Keratinocyte (primary cell): ENCODE measurements around the gene MTPN. TPM values are rescaled to one million over a fixed set of nuclear protein-coding genes. Genes with fewer than 3 reads are reported as not detected.

Experiments
- DNase-seq: peaks from one replicate; pipeline ENCODE4 v3.0.0-alpha.2; 2011; ENCODE audit warnings: low read depth, missing footprints, low spot score
- FAIRE-seq: peaks from 2 replicates; lab custom pipeline; 2011; peaks lifted over from hg19 to GRCh38; lab: Jason Lieb, UNC
- H2AFZ ChIP-seq: 2 replicates; pipeline ENCODE4 v1.6.0; 2012; ENCODE audit warnings: low read length, control low read depth, inconsistent platforms; ENCODE audit not compliant: control insufficient read depth
- H3K27ac ChIP-seq: 2 replicates; pipeline ENCODE4 v1.5.1; 2011; ENCODE audit warnings: low read length; ENCODE audit not compliant: control insufficient read depth, insufficient read depth
- H3K27me3 ChIP-seq: 3 replicates; pipeline ENCODE4 v1.6.0; 2011; ENCODE audit warnings: low read length; ENCODE audit not compliant: control insufficient read depth, insufficient read depth; ENCODE audit errors: extremely low read depth
- H3K36me3 ChIP-seq, 2 experiments: 2 replicates in 1 of 2; 3 replicates in 1 of 2; pipeline ENCODE4 v1.5.1; 2011; ENCODE audit warnings: low read length in 2 of 2, mild to moderate bottlenecking in 1 of 2; ENCODE audit not compliant: control insufficient read depth in 2 of 2, insufficient read depth in 2 of 2; ENCODE audit errors: extremely low read depth in 1 of 2
- H3K4me1 ChIP-seq: 3 replicates; pipeline ENCODE4 v1.5.1; 2011; ENCODE audit warnings: low read length; ENCODE audit not compliant: control insufficient read depth, insufficient read depth; ENCODE audit errors: extremely low read depth
- H3K4me2 ChIP-seq: 3 replicates; pipeline ENCODE4 v1.6.0; 2011; ENCODE audit warnings: low read depth, low read length; ENCODE audit not compliant: control insufficient read depth, insufficient read depth; ENCODE audit errors: extremely low read depth
- H3K4me3 ChIP-seq, 3 experiments: fragments of 200-600 bp in 1 of 3; sonication (generic) in 1 of 3; 2 replicates in 2 of 3; 3 replicates in 1 of 3; pipeline ENCODE4 v1.5.1; 2011 to 2016; ENCODE audit warnings: low read length in 3 of 3, mild to moderate bottlenecking in 3 of 3, control low read depth in 2 of 3, inconsistent platforms in 1 of 3, low read depth in 1 of 3, mixed read lengths in 1 of 3, mixed run types in 1 of 3, moderate library complexity in 1 of 3; ENCODE audit not compliant: control insufficient read depth in 2 of 3, insufficient read depth in 2 of 3; ENCODE audit errors: extremely low read depth in 1 of 3
- H3K79me2 ChIP-seq: 2 replicates; pipeline ENCODE4 v1.6.0; 2012; ENCODE audit warnings: low read length; ENCODE audit not compliant: control insufficient read depth, insufficient read depth
- H3K9ac ChIP-seq: 3 replicates; pipeline ENCODE4 v1.6.0; 2011; ENCODE audit warnings: low read length; ENCODE audit not compliant: control insufficient read depth, insufficient read depth; ENCODE audit errors: extremely low read depth
- H3K9me1 ChIP-seq: 3 replicates; pipeline ENCODE4 v1.6.0; 2011; ENCODE audit warnings: low read length; ENCODE audit not compliant: control insufficient read depth, insufficient read depth; ENCODE audit errors: extremely low read depth
- H3K9me3 ChIP-seq: 2 replicates; pipeline ENCODE4 v1.5.1; 2012; ENCODE audit warnings: low read depth, low read length; ENCODE audit not compliant: control insufficient read depth
- H4K20me1 ChIP-seq: 3 replicates; pipeline ENCODE4 v1.6.0; 2011; ENCODE audit warnings: low read length; ENCODE audit not compliant: control insufficient read depth, insufficient read depth; ENCODE audit errors: extremely low read depth
- CTCF ChIP-seq, 3 experiments: IDR thresholded peaks in 1 of 3; conservative IDR thresholded peaks in 1 of 3; optimal IDR thresholded peaks in 1 of 3; 2 replicates in 2 of 3; 3 replicates in 1 of 3; pipeline versions ENCODE3 to v1.5.1; 2011; ENCODE audit warnings: low read length in 3 of 3, mild to moderate bottlenecking in 3 of 3, moderate library complexity in 2 of 3, control low read depth in 1 of 3, inconsistent platforms in 1 of 3; ENCODE audit not compliant: insufficient read depth in 2 of 3; ENCODE audit errors: extremely low read depth in 1 of 3
- EZH2 ChIP-seq: IDR thresholded peaks from one replicate; pipeline ENCODE4 v1.6.1; 2012; ENCODE audit warnings: inconsistent platforms, mild to moderate bottlenecking, low read length, moderate library complexity
- dilution Hi-C: fragments of 300-500 bp; cut with MboI; formaldehyde crosslinking; loops from one replicate; pipeline ENCODE4 v1.7.0; 2020; ENCODE audit warnings: low sequenced_read_pairs; ENCODE audit not compliant: extremely low pct_ligation_motif_present
- polyA plus RNA-seq, 5 experiments: library from polyadenylated mRNA; depleted of rRNA in 3 of 5; stranded (reverse) in 3 of 5; stranded (forward) in 1 of 5; unstranded in 1 of 5; fragments of >200 nt; gene quantifications; 1 replicate in 1 of 5; 2 replicates in 3 of 5; 3 replicates in 1 of 5; pipeline versions ENCODE4 v1.2.1 to v1.2.3, GENCODE V29; 2011 to 2012; ENCODE audit warnings: missing spikeins in 2 of 5, low read depth in 1 of 5, low replicate concordance in 1 of 5

The MTPN gene
- polyA plus RNA-seq, 1 donor (not counting 4 experiments of a cell fraction or from before 2014, with no cell fraction given): 151 TPM

- Histone ChIP-seq H3K9me1 (no peaks in the 10 kb centered on the region), H3K27ac (no peak overlapping the region), H3K79me2 (no peaks in the 10 kb centered on the region), H3K4me2 (no peak overlapping the region), H4K20me1 (no peaks in the 10 kb centered on the region), H3K4me1 (no peaks in the 10 kb centered on the region), H3K4me3 (no peak overlapping the region), H3K9ac (no peak overlapping the region), H3K27me3 (no peaks in the 10 kb centered on the region), H3K9me3 (no peaks in the 10 kb centered on the region), H3K36me3 (no peaks in the 10 kb centered on the region), H2AFZ (no peak overlapping the region)
- dilution Hi-C loops: no loop called here
- DNase-seq (no peak), FAIRE-seq (no peak)
- no peak for TF ChIP-seq CTCF (optimal IDR thresholded peaks at IDR 0.05 in 1 of 3, IDR thresholded peaks at IDR 0.05 in 1 of 3, conservative IDR thresholded peaks at IDR 0.05 in 1 of 3; ENCODE audit: extremely low read depth in 1 of 3, insufficient read depth in 2 of 3, low read length in 3 of 3)
- no peak for TF ChIP-seq EZH2
Observed at GRCh38 chr7:136006208-136006607, 29.0 kb upstream of the MTPN start.

GRCh38 chr7:136004083-136004482 is 26.9 kb upstream of the MTPN start:
- Histone ChIP-seq H3K4me1 (no peaks in the 10 kb centered on the region), H3K27ac (no peak overlapping the region), H3K9me3 (no peaks in the 10 kb centered on the region), H3K4me3 (no peak overlapping the region), H4K20me1 (no peaks in the 10 kb centered on the region), H3K79me2 (no peaks in the 10 kb centered on the region), H3K36me3 (no peaks in the 10 kb centered on the region), H3K9me1 (no peaks in the 10 kb centered on the region), H2AFZ (no peak overlapping the region), H3K4me2 (no peak overlapping the region), H3K9ac (no peak overlapping the region), H3K27me3 (peaks cover 2% of the 10 kb centered on the region)
- dilution Hi-C loops: no loop called here
- DNase-seq (no peak), FAIRE-seq (no peak)
- TF ChIP-seq EZH2 (no peak), CTCF (optimal IDR thresholded peaks at IDR 0.05 in 1 of 3, IDR thresholded peaks at IDR 0.05 in 1 of 3, conservative IDR thresholded peaks at IDR 0.05 in 1 of 3; ENCODE audit: extremely low read depth in 1 of 3, insufficient read depth in 2 of 3, low read length in 3 of 3) (no peak)
